HEK293T (cell line): Measurements from ENCODE around the gene KRAS.

Experiments
- CTCF ChIA-PET: fragments of 350-600 bp; formaldehyde crosslinking; extraction: SDS; loops from one replicate; lab custom pipeline; 2021; ENCODE audit warnings: antibody characterized with exemption, inconsistent platforms; lab: Yijun Ruan, JAX
- POLR2A ChIA-PET: fragments of 350-600 bp; formaldehyde crosslinking; extraction: SDS; loops from one replicate; lab custom pipeline; 2020; ENCODE audit warnings: antibody characterized with exemption, inconsistent platforms; lab: Yijun Ruan, JAX
- DNase-seq: peaks from one replicate; pipeline ENCODE4 v3.0.0; 2012; ENCODE audit warnings: mixed read lengths; ENCODE audit errors: extremely low spot score
- ARNT ChIP-seq: fragments of 450-650 bp; IDR thresholded peaks from 2 replicates; pipeline ENCODE4 v1.6.1; 2017; ENCODE audit warnings: mild to moderate bottlenecking
- BHLHE40 ChIP-seq: fragments of 450-650 bp; IDR thresholded peaks from 2 replicates; pipeline ENCODE4 v1.6.1; 2016; ENCODE audit warnings: mild to moderate bottlenecking, moderate library complexity, borderline replicate concordance
- CTBP1 ChIP-seq: fragments of 450-650 bp; IDR thresholded peaks from 2 replicates; pipeline ENCODE4 v1.6.1; 2016; ENCODE audit warnings: borderline replicate concordance
- ELF4 ChIP-seq: fragments of 450-650 bp; IDR thresholded peaks from 2 replicates; pipeline ENCODE4 v1.6.1; 2017; ENCODE audit warnings: antibody characterized with exemption
- FOXA1 ChIP-seq: fragments of 450-650 bp; IDR thresholded peaks from 2 replicates; pipeline ENCODE4 v1.6.1; 2016; ENCODE audit warnings: mild to moderate bottlenecking
- FOXK2 ChIP-seq: fragments of 450-650 bp; IDR thresholded peaks from 2 replicates; pipeline ENCODE4 v1.6.1; 2016; ENCODE audit warnings: mild to moderate bottlenecking
- FOXM1 ChIP-seq: fragments of 450-650 bp; IDR thresholded peaks from 2 replicates; pipeline ENCODE4 v1.6.1; 2017; ENCODE audit warnings: mild to moderate bottlenecking, borderline replicate concordance
- HDGF ChIP-seq: fragments of 450-650 bp; IDR thresholded peaks from 2 replicates; pipeline ENCODE4 v1.6.1; 2017; ENCODE audit warnings: antibody characterized with exemption, borderline replicate concordance
- L3MBTL2 ChIP-seq: fragments of 450-650 bp; conservative IDR thresholded peaks from 2 replicates; pipeline ENCODE4 v1.6.1; 2016; ENCODE audit warnings: mild to moderate bottlenecking
- LEF1 ChIP-seq: fragments of 450-650 bp; IDR thresholded peaks from 2 replicates; pipeline ENCODE4 v1.6.1; 2017; ENCODE audit warnings: mild to moderate bottlenecking, borderline replicate concordance
- NFRKB ChIP-seq: fragments of 450-650 bp; IDR thresholded peaks from 2 replicates; pipeline ENCODE4 v1.6.1; 2016; ENCODE audit warnings: mild to moderate bottlenecking, moderate library complexity
- SP1 ChIP-seq: fragments of 450-650 bp; IDR thresholded peaks from 2 replicates; pipeline ENCODE4 v1.6.1; 2017
- SUZ12 ChIP-seq: fragments of 450-650 bp; IDR thresholded peaks from 2 replicates; pipeline ENCODE4 v1.6.1; 2016; ENCODE audit warnings: mild to moderate bottlenecking
- TARDBP ChIP-seq: fragments of 450-650 bp; IDR thresholded peaks from 2 replicates; pipeline ENCODE4 v1.6.1; 2016
- ZNF384 ChIP-seq: fragments of 450-650 bp; IDR thresholded peaks from 2 replicates; pipeline ENCODE4 v1.6.1; 2016
- TF ChIP-seq, protein P1 (sequence below): fragments of 450-650 bp; IDR thresholded peaks from 2 replicates; pipeline ENCODE4 v1.6.1; 2016

The KRAS gene

DNA sequence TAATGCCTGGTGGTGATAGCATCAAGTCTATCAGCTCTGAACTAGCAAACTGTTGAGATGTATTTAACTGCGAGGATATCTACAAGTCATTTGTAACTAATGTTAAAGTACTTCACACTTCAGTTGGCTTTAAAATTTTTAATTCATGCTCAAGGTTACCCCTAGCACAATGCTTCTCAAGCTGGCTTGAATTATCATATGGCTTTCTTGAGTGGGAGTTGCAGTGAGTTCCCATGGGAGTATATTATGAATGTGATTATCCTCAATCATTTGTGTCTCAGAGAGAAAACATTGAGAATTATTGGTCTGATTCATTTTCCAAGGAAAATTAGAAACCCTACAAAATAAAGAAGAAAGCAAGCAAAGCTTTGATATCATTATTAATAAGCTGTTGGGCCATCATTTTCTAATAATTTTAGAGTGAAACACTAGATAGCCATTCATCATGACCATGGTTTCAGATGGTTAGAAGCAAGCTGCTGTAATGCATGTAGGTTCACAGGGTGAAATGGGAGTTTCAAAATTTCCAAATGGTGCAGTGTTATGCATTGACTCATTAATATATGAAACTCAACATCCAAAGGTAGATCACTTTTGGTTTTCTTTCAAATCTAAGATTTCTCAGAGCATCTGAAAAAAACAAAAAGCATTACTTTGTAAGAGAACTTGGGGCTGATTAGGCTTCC is 11.8 kb upstream of the KRAS start:
- DNase-seq = no peak
- ChIA-PET CTCF (no interaction called here), POLR2A (interaction anchor here (1.0 kb wide), 1 partner anchor 45 kb away, joined by 3 read pairs; no protein-coding TSS in a partner anchor)
- TF ChIP-seq, protein P1, sequence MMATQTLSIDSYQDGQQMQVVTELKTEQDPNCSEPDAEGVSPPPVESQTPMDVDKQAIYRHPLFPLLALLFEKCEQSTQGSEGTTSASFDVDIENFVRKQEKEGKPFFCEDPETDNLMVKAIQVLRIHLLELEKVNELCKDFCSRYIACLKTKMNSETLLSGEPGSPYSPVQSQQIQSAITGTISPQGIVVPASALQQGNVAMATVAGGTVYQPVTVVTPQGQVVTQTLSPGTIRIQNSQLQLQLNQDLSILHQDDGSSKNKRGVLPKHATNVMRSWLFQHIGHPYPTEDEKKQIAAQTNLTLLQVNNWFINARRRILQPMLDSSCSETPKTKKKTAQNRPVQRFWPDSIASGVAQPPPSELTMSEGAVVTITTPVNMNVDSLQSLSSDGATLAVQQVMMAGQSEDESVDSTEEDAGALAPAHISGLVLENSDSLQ = no peak
- no peak for TF ChIP-seq ARNT
- TF ChIP-seq SUZ12 = no peak
- no peak for TF ChIP-seq SP1
- TF ChIP-seq CTBP1 = no peak
- TF ChIP-seq ELF4 = no peak
- no peak for TF ChIP-seq TARDBP
- no peak for TF ChIP-seq NFRKB
- no peak for TF ChIP-seq ZNF384

DNA sequence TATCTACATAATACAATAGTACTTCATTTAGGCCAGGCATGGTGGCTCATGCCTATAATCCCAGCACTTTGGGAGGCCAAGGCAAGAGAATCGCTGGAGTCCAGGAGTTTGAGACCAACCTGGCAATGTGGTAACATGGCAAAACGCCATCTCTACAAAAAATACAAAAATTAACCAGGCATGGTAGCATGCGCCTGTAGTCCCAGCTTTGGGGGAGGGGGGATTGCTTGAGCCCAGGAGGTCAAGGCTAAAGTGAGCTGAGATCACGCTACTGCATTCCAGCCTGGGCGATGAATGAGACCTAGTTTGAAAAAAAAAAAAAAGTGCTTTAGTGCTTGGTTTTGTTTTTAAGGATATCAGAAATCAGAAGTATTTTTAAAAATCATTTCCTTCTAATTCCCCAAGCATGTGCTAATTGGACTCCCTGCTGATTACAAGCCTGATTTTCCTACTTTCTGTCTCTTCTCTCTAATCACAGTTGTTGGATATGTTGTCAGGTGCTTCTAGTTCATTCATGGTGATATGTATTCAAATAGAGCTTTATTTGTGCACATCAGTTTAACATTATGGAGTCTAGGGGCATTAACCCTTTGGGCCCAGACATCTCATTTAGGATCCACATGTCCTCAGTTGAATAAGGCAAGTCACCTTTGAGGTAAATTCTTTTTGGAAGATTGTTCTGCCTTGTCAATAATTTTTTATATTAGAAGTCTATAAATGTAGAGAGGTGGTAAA is 7.0 kb upstream of the KRAS start:
- TF ChIP-seq ZNF384 (no peak), TARDBP (no peak), ARNT (no peak), ELF4 (no peak), BHLHE40 (no peak), FOXK2 (no peak), FOXA1 (no peak)
- ChIA-PET POLR2A (no interaction called here), CTCF (no interaction called here)
- DNase-seq = no peak

DNA sequence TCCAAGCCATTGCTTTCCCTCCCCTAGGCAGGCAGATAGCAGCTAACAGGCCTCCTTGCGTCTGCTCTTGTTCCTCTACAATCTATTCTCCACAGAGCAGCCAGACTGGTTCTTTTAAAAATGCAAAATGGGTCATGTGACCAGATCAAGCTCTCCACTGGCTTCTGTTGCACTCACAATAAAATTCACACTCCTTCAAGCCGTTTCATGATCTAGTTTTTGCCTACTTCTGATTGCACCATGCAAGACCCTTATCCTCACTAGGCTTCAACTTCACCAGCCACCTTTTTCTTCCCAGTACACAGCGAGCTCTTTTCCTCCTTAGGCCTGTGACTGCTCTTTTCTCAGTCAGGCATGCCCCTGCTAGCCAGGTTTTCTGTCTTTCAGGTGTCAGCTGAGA is 6.1 kb upstream of the KRAS start:
- ChIA-PET POLR2A (no interaction called here), CTCF (no interaction called here)
- TF ChIP-seq, protein P1 = no peak
- TF ChIP-seq L3MBTL2 = no peak
- TF ChIP-seq NFRKB = no peak
- TF ChIP-seq HDGF = no peak
- TF ChIP-seq FOXM1 = no peak
- DNase-seq = no peak

DNA sequence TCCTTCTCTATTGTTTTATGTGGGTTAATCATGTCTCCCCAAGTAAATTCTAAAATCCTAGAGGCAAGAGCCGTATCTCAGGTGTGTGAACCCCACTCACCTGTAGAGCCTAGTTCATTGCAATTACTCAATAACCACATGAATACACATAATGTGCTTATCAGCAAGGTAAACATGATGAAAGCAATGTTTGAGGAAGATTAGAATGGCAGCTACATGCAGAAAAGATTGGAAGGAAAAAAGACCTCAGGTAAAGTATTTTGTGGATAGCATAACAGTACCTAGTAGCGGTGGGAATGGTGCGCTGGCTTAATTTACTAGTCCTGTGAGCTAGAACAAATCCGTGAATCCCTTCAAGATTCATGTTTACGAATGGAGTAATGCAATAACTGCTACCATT is 5.3 kb upstream of the KRAS start:
- TF ChIP-seq ZNF384 (no peak), SUZ12 (no peak)
- no peak for DNase-seq
- CTCF ChIA-PET = no interaction called here
- POLR2A ChIA-PET = no interaction called here

DNA sequence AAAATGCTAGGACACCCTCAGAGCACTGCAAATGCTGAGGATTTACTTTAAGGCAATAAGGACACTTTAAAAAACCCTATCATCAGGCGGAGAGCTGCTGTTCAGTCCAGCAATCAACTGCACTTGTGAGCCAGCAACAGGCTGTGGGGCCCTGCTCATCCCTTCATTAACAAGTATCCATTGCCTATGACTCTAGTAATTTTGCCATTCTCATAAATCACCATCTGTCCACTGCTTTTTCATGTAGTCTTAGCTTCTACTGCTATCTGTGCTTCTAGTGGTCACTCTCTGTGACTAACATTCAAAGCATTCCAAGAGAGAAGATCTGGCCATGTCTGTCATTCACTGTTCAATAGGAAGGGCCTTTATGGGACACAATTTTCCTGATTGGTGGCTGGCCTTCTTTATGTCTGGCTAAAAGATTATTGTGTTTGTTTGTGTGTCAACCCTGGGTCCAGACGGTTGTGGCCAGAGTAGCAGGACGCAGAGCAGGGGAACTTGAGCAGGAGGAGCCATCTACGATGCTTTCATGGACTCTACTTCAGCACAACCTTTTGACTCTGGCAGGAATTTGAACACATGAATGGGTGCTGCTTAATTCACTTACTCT is 3.6 kb upstream of the KRAS start:
- DNase-seq = no peak
- POLR2A ChIA-PET = interaction anchor here (1.3 kb wide), 1 partner anchor 22 kb away, joined by 3 read pairs; no protein-coding TSS in a partner anchor
- TF ChIP-seq, protein P1 = peak; percentile 75
- TF ChIP-seq ELF4 = no peak
- CTCF ChIA-PET = no interaction called here

DNA sequence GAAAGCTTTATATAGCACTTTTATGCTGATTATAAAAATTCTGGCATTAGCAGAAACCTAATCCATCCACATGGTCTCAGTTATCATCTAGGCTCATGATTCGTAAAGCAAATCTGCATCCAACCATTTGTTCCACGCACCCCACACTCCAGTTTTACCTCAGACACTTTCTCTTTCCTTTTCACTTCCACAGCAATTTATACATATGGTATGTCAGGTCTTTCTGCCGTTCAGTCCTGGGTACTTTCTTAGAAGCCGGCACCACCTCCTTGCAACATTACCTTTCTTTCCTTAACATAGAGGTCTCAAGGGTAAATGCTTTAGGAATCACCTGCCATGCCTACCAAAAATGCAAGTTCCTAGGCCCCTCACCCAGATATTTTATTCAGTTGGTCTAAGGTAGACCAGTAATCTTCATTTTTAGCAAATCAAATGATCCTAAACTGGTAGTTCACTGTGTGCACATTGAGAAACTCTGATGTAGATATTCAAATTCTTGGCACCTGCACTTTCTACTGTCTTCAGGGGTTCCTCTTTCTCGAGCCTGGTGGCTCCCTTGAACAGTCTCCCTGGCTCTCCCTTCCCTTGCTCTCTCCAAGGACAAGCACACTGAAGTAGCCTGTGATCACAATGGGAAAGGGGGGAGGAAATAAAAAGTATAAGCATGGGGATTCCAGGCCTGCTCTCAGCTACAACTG is 2.8 kb upstream of the KRAS start:
- POLR2A ChIA-PET = interaction anchor here (1.3 kb wide), 1 partner anchor 22 kb away, joined by 3 read pairs; no protein-coding TSS in a partner anchor
- DNase-seq = no peak
- CTCF ChIA-PET = no interaction called here

More for the DNA sequence above, 2.8 kb upstream of the KRAS start:
- TF ChIP-seq ZNF384 (no peak), FOXA1 (no peak), FOXK2 (no peak), HDGF (no peak), ARNT (no peak), NFRKB (no peak), FOXM1 (no peak), SUZ12 (no peak), CTBP1 (no peak), LEF1 (no peak), L3MBTL2 (no peak), SP1 (no peak)
- TF ChIP-seq, protein P1 = no peak
